Osteoblast (primary cell): ENCODE results near the gene AMMECR1. TPM values are rescaled to one million over a fixed set of nuclear protein-coding genes. Genes with fewer than 3 reads are reported as not detected.
A peak's percentile ranks its signal among the peaks of the same experiment; 100 is the strongest.

Experiments used
- DNase-seq: peaks from one replicate; pipeline ENCODE4 v3.0.0; 2011; ENCODE audit warnings: low spot score, mixed read lengths; ENCODE audit not compliant: insufficient read length; ENCODE audit errors: missing footprints
- H2AFZ ChIP-seq: 2 replicates; pipeline ENCODE4 v1.6.0; 2011; ENCODE audit warnings: mild to moderate bottlenecking, low read length
- H3K27ac ChIP-seq: 2 replicates; pipeline ENCODE4 v1.5.1; 2011; ENCODE audit warnings: mild to moderate bottlenecking, low read depth, low read length, moderate library complexity
- H3K27me3 ChIP-seq: 2 replicates; pipeline ENCODE4 v1.6.0; 2012; ENCODE audit warnings: mild to moderate bottlenecking, control low read depth, inconsistent platforms, low read length, moderate library complexity; ENCODE audit not compliant: insufficient read depth
- H3K36me3 ChIP-seq: 2 replicates; pipeline ENCODE4 v1.5.1; 2011; ENCODE audit warnings: mild to moderate bottlenecking, low read length, control low read depth, moderate library complexity; ENCODE audit not compliant: insufficient read depth
- H3K4me1 ChIP-seq: 2 replicates; pipeline ENCODE4 v1.5.1; 2011; ENCODE audit warnings: mild to moderate bottlenecking, low read length, control low read depth, moderate library complexity; ENCODE audit not compliant: insufficient read depth
- H3K4me2 ChIP-seq: 2 replicates; pipeline ENCODE4 v1.6.0; 2011; ENCODE audit warnings: mild to moderate bottlenecking, low read length; ENCODE audit not compliant: insufficient read depth
- H3K4me3 ChIP-seq: fragments of 200-600 bp; sonication (generic); 3 replicates; pipeline ENCODE4 v1.5.1; 2012; ENCODE audit warnings: mild to moderate bottlenecking, low read length, inconsistent platforms; ENCODE audit not compliant: insufficient read depth
- H3K79me2 ChIP-seq: 2 replicates; pipeline ENCODE4 v1.6.0; 2012; ENCODE audit warnings: mild to moderate bottlenecking, low read length, control low read depth, inconsistent platforms; ENCODE audit not compliant: insufficient read depth
- H3K9me3 ChIP-seq: 2 replicates; pipeline ENCODE4 v1.5.1; 2011; ENCODE audit warnings: low read depth, low read length, control low read depth
- H4K20me1 ChIP-seq: 2 replicates; pipeline ENCODE4 v1.6.0; 2012; ENCODE audit warnings: mild to moderate bottlenecking, low read length, control low read depth; ENCODE audit not compliant: insufficient read depth
- CTCF ChIP-seq: IDR thresholded peaks from 2 replicates; pipeline ENCODE4 v1.5.1; 2011; ENCODE audit warnings: mild to moderate bottlenecking, low read depth, low read length, moderate library complexity; ENCODE audit errors: extremely low read depth
- total RNA-seq: library from RNA; depleted of rRNA; stranded (reverse); fragments of >200 nt; gene quantifications from 2 replicates; pipeline ENCODE4 v1.2.3, GENCODE V29; 2012

The AMMECR1 gene
- total RNA-seq, 1 donor, result 14.5 TPM

GRCh38 chrX:110168585-110168984 lies 149.3 kb downstream of the AMMECR1 start:
- no peaks in the 10 kb centered on the region for H3K36me3 ChIP-seq
- TF ChIP-seq CTCF, result no peak
- H3K9me3 ChIP-seq, result no peaks in the 10 kb centered on the region
- no peak overlapping the region for H3K4me3 ChIP-seq
- peaks cover 3% of the 10 kb centered on the region for H3K27me3 ChIP-seq
- no peaks in the 10 kb centered on the region for H3K79me2 ChIP-seq
- H4K20me1 ChIP-seq, result peaks cover 5% of the 10 kb centered on the region
- peak overlapping the region; percentile 86 for H3K27ac ChIP-seq
- DNase-seq, result no peak
- no peak overlapping the region for H2AFZ ChIP-seq
- peaks cover 16% of the 10 kb centered on the region for H3K4me1 ChIP-seq
- H3K4me2 ChIP-seq, result peak overlapping the region; percentile 29

- Histone ChIP-seq H3K4me1 (peaks cover 16% of the 10 kb centered on the region), H3K27me3 (peaks cover 3% of the 10 kb centered on the region), H3K4me2 (peak overlapping the region; percentile 29), H3K4me3 (no peak overlapping the region), H3K9me3 (no peaks in the 10 kb centered on the region), H3K27ac (peak overlapping the region; percentile 86), H3K79me2 (no peaks in the 10 kb centered on the region), H2AFZ (no peak overlapping the region), H3K36me3 (no peaks in the 10 kb centered on the region), H4K20me1 (peaks cover 3% of the 10 kb centered on the region)
- DNase-seq, result no peak
- peak; percentile 62 for TF ChIP-seq CTCF
These were observed 149.9 kb downstream of the AMMECR1 start for GRCh38 chrX:110167952-110168451.

- H2AFZ ChIP-seq, result no peak overlapping the region
- H3K27ac ChIP-seq, result no peak overlapping the region
- H3K4me2 ChIP-seq, result no peak overlapping the region
- H3K4me3 ChIP-seq, result no peak overlapping the region
- H3K79me2 ChIP-seq, result no peaks in the 10 kb centered on the region
- no peaks in the 10 kb centered on the region for H4K20me1 ChIP-seq
- peaks cover 3% of the 10 kb centered on the region for H3K27me3 ChIP-seq
- no peak for TF ChIP-seq CTCF
- H3K9me3 ChIP-seq, result no peaks in the 10 kb centered on the region
- no peaks in the 10 kb centered on the region for H3K36me3 ChIP-seq
- peaks cover 16% of the 10 kb centered on the region for H3K4me1 ChIP-seq
- DNase-seq, result no peak
These were observed 154.4 kb downstream of the AMMECR1 start for GRCh38 chrX:110163488-110163887.

- no peaks in the 10 kb centered on the region for H3K27me3 ChIP-seq
- H3K4me3 ChIP-seq, result no peak overlapping the region
- no peak overlapping the region for H2AFZ ChIP-seq
- no peaks in the 10 kb centered on the region for H3K9me3 ChIP-seq
- peaks cover 10% of the 10 kb centered on the region for H3K4me1 ChIP-seq
- no peak overlapping the region for H3K4me2 ChIP-seq
- H3K27ac ChIP-seq, result no peak overlapping the region
- no peaks in the 10 kb centered on the region for H4K20me1 ChIP-seq
- H3K36me3 ChIP-seq, result no peaks in the 10 kb centered on the region
- no peaks in the 10 kb centered on the region for H3K79me2 ChIP-seq
- no peak for DNase-seq
- no peak for TF ChIP-seq CTCF
These were observed 155.0 kb downstream of the AMMECR1 start for GRCh38 chrX:110162867-110163266.
